ENCODE measurements around the gene LBP. TPM values are rescaled to one million over a fixed set of nuclear protein-coding genes. Genes with fewer than 3 reads are reported as not detected.

Gene LBP
- total and polyA plus RNA-seq, 2 experiments from 2014 or later: 0.10 to 0.19 TPM

DNA sequence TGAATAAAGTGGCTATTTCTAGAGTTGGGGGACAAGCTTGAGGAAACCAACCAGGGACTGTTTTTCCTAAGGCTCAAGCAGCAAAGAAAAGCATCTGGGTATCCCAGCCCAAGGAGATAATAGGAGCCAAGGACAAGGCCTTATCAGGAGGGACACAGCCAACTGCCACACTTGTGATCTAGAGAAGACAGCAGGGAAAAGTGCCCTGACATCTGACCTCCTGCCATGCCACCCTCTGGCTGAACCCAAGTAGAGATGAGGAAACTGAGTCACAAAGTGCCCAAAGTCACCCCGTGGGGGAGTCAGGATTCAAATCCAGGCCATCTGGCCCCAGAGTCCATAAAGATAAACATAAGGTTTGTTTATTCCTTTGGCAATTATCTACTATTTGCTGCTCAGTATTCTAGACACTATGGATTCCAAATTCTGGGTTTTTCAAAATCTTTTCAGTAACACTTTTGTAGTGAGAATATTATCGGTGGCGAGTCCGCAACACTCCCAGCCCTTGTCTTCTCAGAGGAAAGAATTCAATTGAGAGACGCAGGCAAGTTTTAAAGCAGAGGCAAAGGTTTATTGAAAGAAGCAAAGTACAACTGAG is 3.5 kb upstream of the LBP start:
- Histone ChIP-seq H3K4me2 (peak overlapping the region; percentile 41; the same call in 1 of the 2 replicates), H3F3A (replicated peaks; ENCODE audit: low read depth) (peaks cover 17% of the 10 kb centered on the region), H4K20me1 (replicated peaks; ENCODE audit: insufficient read depth) (no peaks in the 10 kb centered on the region), H3K4me1 (ENCODE audit: insufficient read depth) (peaks cover 47% of the 10 kb centered on the region), H3K27me3 (ENCODE audit: insufficient read depth) (no peaks in the 10 kb centered on the region), H3K4me3 (no peak overlapping the region), H3K36me3 (ENCODE audit: insufficient read depth) (no peaks in the 10 kb centered on the region), H2AFZ (peak overlapping the region; percentile 69; the same call in 1 of the 2 replicates), H3K79me2 (replicated peaks; ENCODE audit: insufficient read depth) (no peaks in the 10 kb centered on the region), H3K27ac (ENCODE audit: low read depth) (peak overlapping the region; percentile 90), H3K9me2 (ENCODE audit: insufficient read depth) (peaks cover 3% of the 10 kb centered on the region; the same call in 1 of the 2 replicates)
- Mint-ChIP-seq H3K27me3 (ENCODE audit: insufficient read depth, low read depth, poor library complexity) (peaks cover 9% of the 10 kb centered on the region), H3K36me3 (ENCODE audit: low read depth) (peaks cover 8% of the 10 kb centered on the region; the same call in 2 of the 3 replicates), H3K4me3 (no peak overlapping the region), H3K27ac (peak overlapping the region; percentile 90), H3K4me1 (peaks cover 46% of the 10 kb centered on the region), H3K9me3 (peaks cover 10% of the 10 kb centered on the region)
- DNase-seq (ENCODE audit: low spot score) (no peak), ATAC-seq (peak; percentile 4; the same call in 2 of the 3 replicates)
- TF ChIP-seq POLR2AphosphoS5 (IDR thresholded peaks at IDR 0.05; ENCODE audit: low read depth) (no peak), ETS1 (IDR thresholded peaks at IDR 0.05) (no peak), EZH2phosphoT487 (IDR thresholded peaks at IDR 0.05; ENCODE audit: unreplicated experiment) (no peak), ZNF462 (CRISPR knock-in tag; IDR thresholded peaks at IDR 0.05) (no peak), EZH2 (IDR thresholded peaks at IDR 0.05; ENCODE audit: low read depth, unreplicated experiment) (no peak), REST (IDR thresholded peaks at IDR 0.05; ENCODE audit: unreplicated experiment) (no peak), ZNF114 (CRISPR knock-in tag; IDR thresholded peaks at IDR 0.05) (no peak), ZNF331 (CRISPR knock-in tag; IDR thresholded peaks at IDR 0.05; ENCODE audit: low read depth) (no peak), STAT1 (IDR thresholded peaks at IDR 0.05; ENCODE audit: unreplicated experiment) (no peak), CTCF (conservative IDR thresholded peaks at IDR 0.05; ENCODE audit: low read depth in 2 of 2) (no peak), CREB1 (CRISPR knock-in tag; IDR thresholded peaks at IDR 0.05; ENCODE audit: low read depth) (no peak), JUNB (IDR thresholded peaks at IDR 0.05; ENCODE audit: unreplicated experiment) (no peak), NANOG (IDR thresholded peaks at IDR 0.05; ENCODE audit: borderline replicate concordance) (no peak)

Measured in GM23338 (cell line).